GM18511 (cell line): ENCODE measurements around the gene CD44.

Experiments
- ATAC-seq: cut with Tn5 transposase; IDR thresholded peaks from one replicate; pipeline ENCODE4 v1.9.1; 2021; ENCODE audit warnings: mild to moderate bottlenecking, moderate library complexity; ENCODE audit not compliant: unreplicated experiment

CD44 gene

DNA sequence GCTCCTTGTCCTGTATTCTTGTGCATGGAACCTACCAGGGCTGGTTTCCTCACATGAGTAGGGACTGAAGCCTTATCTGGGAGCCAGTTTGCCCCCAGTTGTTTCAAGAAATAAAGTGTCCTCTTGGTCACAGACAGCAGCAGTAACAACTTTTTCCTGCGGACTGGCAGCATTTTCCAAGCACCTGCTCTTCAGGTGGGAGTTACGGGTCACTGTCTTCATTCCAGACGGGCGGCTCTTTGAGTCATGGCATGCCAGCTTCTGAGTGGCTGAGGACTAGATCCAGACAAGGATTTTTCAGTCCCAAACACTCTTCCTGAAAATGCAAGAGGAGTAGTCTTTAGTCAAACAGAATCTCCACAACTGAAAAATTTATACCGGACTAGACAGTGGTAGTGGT, 2.7 kb upstream of the CD44 start:
- ATAC-seq: no peak

DNA sequence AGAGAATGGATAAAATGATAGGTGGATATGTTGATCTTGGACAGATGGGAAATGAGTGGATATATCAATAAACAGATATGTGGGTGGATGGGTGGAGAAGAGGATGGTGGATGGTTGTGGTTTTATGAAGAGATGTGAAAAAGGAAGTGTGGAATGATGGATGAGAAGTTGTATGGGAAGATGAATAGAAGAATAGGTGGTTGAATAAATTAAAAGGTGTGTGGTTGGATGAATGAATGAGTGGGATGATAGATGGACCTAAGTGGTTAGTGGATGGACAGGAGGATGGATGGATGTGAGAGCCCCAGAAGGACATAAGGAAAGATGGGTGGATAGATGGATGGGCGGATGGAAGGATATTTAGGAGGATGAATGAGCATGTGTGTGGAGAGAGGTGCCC, 913 bp upstream of the CD44 start:
- ATAC-seq: no peak

DNA sequence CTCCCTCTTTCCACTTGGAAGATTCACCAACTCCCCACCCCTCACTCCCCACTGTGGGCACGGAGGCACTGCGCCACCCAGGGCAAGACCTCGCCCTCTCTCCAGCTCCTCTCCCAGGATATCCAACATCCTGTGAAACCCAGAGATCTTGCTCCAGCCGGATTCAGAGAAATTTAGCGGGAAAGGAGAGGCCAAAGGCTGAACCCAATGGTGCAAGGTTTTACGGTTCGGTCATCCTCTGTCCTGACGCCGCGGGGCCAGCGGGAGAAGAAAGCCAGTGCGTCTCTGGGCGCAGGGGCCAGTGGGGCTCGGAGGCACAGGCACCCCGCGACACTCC, 397 bp upstream of the CD44 start:
- no peak for ATAC-seq

GRCh38 chr11:35139722-35140282, 831 bp downstream of the CD44 start:
- ATAC-seq: no peak

- no peak for ATAC-seq
Measured at GRCh38 chr11:35141071-35141470, 2.1 kb downstream of the CD44 start.

DNA sequence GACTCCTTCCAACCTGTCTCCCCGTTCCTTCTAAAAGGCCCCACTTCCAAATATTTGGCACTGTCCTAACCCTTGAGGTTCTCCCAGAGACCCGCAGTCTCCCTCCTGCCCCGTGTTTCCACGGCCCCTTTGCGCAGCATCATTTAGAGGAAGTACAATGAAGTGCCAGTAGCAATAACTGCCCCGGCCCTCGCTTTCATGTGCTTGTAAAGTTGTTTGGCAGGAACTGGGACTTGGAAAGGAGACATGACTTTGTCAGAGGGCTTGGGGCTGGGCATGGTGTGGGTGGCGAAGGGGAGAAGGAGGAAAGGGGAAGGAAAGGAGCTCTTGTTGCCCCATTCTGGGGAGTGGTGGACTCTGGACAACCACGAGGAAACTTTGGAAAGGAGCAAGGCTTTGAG, 2.6 kb downstream of the CD44 start:
- ATAC-seq: no peak

DNA sequence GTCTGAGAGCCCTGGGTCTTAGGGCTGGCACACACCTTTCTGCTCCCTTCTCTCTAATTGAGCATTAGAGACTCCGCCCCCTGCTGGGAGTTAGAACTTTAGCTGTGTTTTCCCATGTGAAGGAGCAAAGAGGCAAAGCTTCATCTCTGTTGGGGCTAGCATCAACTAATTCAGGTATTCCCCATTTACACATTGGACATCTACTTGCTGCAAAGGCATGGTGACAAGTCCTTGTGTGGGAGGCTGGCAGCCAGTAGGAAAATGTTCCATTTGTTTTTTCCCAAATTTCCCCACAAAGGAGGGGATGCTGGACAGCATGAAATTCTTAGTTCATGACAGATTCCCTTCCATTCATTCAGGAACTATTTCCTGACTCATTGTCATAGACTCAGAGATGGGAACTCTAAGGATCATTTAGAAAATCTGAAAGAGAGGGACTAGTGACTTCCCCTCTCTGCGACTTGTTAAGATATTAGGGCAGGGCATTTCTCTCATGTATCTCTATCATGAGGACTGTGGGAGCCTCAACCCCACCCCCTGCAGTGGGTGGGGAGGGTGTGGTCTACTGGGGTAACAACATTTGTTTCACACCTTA, 3.6 kb downstream of the CD44 start:
- no peak for ATAC-seq

DNA sequence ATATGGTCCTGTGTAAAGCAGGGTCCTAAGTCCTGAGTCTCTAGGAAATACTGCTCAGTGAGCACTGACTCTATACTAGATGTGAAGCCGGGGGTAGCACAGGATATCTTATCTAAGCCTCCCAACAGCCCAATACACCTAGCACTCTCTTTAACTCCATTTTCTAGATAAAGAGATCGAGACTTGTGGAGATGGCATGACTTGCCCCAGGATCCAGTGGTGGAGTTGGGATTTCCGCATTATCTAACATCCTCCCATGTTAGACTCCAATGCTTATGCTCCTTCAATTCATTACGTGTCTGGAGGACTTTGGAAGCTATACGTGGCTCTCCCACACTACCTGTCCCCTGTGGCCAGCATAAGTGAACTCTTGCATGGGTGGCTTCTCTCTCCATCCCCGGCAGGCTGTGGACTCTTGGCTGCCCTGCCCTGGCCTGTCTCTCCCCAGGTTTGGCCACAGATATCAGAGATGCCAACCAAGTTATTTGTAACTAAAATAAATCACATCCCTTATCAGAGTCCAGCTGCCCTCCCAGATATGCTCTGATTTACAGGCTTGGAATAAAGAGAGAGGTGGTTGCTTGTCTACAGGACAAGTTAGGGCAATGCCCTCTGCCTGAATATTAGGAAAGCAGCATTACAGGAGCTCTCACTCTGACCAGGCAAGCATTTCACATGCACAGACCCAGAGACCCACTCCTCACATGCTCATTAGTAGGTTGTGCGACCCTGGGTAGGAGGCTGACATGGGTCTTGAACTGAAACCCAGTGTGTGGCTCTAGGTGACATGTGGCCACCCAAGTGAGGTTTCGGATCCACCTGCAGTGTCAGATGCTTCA, 4.5 kb downstream of the CD44 start:
- ATAC-seq: no peak

GRCh38 chr11:35144136-35144741, 5.3 kb downstream of the CD44 start:
- ATAC-seq: peak; percentile 48

DNA sequence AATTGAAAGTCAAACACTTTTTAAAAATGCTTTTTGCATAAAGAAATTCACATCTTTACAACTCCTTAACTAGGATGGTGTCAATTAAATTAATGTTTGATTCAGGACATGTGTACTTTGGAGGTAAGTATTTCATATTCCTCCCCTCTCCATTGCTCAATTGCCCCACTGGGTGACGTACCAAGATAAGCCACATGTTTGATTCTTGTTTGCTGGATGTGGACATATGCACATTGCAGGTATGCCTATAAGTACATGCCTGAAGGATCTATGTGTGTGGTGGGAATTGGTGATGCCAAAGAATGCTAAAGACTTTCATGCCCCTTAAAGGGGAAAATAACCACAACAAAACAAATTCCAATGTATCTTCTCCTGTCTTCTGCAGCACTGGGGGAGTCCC, 5.8 kb downstream of the CD44 start:
- no peak for ATAC-seq

- ATAC-seq: peak; percentile 71
Measured at GRCh38 chr11:35145271-35145670, 6.3 kb downstream of the CD44 start.

GRCh38 chr11:35146074-35146521, 7.1 kb downstream of the CD44 start:
- peak; percentile 35 for ATAC-seq

GRCh38 chr11:35146711-35147110, 7.7 kb downstream of the CD44 start:
- no peak for ATAC-seq

DNA sequence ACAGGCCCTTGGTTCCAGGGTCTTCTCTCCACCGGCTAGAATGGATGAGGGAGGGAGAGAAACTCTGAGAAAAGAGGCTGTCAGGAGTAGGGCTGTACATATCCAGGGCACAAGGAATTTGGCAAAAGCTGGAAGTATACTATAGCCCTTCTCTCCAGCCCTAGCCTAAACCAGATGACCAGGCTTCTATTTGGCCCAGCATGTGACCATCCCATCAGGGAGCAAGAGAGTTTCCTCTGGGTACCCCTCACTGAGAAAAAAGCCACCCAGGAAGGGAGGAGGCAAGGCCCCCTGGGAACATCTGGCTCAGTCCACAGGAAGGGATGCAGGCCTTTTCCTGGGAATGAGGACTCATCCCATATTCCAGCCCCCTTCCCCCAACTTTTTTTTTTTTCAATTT, 8.3 kb downstream of the CD44 start:
- ATAC-seq: no peak

- ATAC-seq: no peak
Measured at GRCh38 chr11:35148163-35148837, 9.3 kb downstream of the CD44 start.

GRCh38 chr11:35150454-35150853, 11.5 kb downstream of the CD44 start:
- no peak for ATAC-seq

DNA sequence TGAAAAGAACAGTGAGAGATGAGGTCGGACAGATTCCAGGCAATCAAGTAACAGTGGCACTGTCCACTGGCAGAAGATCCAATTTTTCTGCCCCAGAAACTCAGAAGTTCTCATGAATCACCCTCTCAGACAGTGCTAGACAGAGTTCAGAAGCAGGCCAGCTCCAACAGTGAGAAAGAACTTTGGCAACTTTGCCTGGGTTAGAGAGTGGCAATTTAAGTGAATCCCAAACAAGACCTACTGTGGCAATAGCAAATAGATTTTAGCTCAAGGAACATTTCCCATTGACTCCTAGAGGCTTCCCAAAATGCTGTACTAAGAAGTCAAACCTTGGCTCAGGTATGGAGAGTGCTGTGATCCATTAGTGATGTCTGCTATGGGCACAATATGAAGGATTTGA, 12.3 kb downstream of the CD44 start:
- no peak for ATAC-seq

DNA sequence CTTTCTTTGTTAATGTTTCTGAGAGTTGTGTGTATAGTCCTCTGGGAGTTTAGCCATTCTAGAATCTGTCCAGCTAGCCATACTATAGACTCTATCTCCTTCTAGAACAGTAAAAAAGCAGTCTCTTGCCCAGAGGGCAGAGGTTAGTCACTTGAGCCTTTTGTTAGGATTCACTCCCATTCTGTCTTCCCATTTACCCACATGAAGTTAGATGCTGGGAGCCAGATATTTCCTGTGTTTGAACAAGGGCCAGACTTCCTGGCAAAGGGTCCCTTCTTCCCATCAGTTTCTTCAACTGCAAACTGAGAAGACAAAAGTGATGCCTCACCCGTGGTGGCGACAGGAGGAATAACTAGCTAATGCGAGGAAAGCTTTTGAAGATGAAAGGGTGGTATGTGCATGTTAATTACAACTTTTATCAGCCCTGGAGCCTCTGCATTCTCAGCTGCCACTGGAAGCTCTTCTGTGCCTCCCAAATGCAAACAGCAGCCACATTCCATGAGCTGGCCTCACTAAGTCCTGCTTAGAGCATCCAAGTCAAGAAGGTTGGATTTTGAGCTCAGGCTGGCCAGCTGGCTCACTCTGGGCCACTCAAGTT, 12.8 kb downstream of the CD44 start:
- no peak for ATAC-seq

DNA sequence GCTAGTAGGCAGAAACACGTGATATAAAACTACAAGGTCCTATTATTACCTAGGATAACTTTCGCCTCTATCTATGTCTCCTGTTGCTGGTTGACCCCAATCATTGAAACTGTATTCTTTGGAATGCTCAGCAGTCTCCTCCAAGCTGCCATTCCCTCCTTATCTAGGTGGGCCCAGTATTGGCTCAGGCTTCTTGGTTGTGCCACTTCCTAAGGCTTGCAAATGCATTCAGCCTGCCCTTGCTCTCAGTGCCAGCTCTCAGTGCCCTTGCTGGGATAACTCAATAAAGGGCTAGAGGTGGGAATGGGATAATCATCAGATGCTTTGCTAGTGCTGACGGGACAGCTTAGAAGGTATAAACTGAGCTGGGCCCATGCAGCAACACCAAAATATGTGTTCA, 13.6 kb downstream of the CD44 start:
- ATAC-seq: no peak

DNA sequence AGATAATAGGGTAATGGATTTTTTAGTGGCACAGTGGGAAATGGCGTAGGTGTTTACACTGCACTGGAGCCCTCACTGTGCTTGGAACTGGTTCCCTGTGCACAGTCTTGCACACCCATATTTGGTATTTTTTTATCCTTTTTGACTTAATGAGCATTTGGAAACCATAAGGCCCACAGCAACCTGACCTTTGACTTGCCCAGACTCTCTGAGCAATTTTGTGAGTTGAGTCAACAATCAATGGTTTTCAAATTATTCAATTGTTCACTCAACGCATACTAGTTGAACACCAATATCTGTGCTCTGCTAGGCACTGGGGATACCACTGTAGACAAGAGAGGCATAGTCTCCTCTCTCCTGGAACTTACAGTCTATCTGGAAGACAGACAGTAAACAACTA, 14.3 kb downstream of the CD44 start:
- ATAC-seq: no peak

DNA sequence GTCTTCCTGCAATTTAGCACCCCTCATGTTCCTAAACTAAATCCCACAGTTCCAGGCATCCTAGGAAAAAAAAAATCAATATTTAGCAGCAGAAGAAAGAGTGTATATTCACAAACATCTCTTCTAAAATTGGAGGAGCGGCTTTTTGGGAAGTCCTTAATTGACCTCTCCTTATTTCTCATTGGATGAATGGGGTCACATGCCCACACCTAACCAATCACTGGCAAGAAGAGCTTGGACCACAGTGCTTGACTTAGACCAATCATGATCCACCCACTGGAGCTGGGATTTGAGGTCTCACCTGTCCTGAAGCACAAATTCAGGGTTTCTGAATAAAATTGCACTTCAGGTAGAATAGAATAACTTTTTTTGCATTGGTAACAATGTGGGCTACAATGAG, 16.0 kb downstream of the CD44 start:
- no peak for ATAC-seq
